Epidermal melanocyte (primary cell): ENCODE measurements around the gene TTLL13.

ENCODE experiments used
- DNase-seq: peaks from one replicate; pipeline ENCODE4 v3.0.0; 2011; ENCODE audit warnings: low spot score; ENCODE audit not compliant: insufficient read length

The TTLL13 gene, protein sequence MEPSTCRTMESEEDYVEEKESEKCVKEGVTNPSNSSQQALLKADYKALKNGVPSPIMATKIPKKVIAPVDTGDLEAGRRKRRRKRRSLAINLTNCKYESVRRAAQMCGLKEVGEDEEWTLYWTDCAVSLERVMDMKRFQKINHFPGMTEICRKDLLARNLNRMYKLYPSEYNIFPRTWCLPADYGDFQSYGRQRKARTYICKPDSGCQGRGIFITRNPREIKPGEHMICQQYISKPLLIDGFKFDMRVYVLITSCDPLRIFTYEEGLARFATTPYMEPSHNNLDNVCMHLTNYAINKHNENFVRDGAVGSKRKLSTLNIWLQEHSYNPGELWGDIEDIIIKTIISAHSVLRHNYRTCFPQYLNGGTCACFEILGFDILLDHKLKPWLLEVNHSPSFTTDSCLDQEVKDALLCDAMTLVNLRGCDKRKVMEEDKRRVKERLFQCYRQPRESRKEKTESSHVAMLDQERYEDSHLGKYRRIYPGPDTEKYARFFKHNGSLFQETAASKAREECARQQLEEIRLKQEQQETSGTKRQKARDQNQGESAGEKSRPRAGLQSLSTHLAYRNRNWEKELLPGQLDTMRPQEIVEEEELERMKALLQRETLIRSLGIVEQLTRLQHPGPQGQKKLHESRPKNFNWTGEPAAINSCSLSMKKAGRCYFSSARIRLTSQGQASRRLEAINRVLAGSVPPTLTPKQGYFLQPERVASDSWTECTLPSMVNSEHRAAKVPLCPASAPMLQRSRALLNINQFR

DNA sequence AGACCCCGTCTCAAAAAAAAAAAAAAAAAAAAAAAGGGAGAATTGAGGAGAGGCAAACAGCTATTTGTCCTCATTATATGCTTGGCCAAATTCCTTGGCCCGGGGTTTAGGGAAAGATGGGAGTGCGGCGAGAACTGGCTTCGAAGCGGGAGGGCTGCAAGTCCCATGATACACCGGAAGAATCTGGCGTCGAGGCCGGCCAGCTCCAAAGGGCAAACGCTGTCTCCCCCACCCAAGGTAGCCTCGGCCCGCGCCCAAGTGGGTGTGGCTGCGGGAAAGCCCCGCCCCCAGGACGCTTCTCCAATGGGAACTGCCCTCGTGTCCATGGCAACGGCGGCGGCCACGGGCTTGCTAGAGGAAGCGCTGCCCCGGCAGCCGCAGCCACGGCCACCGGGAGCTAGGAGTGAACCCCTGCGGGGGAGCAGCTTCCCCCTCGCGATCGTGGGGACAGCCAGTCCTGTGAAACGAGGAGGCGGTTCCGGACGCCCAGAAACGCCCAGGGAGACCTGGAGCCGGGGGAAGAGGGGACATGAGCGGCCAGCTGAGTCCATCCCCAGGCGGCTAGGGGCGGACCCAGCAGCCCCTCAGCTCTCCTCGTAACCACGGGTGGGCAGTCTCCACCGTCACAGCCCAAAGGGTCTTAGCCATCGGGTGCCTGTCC, at the start of gene TTLL13:
TSS of gene TTLL13 (plus strand) at position 354 of the 661 bp plus-strand sequence. CDS start 1,075 bp downstream, outside the sequence.
- DNase-seq, result peak; percentile 62

DNA sequence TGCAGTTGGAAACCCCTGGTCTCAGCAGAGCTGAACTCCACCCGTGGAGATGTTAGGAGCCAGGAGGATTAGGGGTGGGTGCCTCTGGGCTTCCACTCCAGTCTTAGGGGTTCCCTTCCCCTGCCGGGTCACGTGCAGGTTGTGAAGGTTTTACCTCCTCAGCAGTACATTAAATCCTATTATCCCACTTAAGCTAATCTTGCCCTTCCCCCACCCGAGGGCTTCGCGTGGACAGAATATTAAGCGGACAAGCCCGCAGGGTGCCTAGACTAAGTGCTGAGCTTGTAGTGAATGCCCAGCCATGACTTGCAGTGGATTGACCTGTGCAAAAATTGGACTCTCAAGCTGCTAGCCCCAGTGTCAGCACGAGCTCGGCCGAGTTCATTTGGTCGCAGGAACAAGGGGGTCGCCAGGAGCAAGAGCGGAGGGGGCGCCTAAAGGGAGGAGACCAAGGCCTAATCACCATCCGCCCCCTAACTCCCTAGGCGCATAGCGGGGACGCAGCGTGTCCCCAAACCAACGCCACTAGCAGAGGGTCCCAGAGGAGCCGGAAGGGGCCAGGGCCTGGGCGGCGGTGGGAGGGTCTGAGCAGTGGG, 48.7 kb upstream of the TTLL13 start:
- no peak for DNase-seq

DNA sequence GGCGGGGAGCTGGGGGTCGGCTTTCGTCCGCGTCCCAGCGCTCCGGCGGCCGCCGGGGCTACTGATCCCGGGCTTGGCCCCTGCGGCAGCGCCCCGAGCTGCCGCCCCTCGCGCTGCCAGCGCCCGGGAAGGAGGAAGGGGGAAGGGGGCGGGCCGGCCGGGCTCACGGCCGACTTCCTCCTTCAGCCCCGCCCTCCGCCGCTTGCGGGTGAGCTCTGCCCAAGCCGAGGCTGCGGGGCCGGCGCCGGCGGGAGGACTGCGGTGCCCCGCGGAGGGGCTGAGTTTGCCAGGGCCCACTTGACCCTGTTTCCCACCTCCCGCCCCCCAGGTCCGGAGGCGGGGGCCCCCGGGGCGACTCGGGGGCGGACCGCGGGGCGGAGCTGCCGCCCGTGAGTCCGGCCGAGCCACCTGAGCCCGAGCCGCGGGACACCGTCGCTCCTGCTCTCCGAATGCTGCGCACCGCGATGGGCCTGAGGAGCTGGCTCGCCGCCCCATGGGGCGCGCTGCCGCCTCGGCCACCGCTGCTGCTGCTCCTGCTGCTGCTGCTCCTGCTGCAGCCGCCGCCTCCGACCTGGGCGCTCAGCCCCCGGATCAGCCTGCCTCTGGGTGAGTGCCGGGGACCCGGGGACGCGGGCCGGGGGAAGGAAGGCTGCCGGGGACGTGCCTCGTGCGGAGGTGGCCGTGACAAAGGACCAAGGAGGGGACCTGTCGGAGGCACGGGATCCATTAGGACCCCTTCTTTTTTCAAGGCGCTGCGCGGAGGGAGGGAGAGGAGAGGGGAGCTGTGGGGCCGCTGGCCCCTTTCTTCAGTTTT, 48.0 kb upstream of the TTLL13 start, which contains the start of gene SEMA4B:
TSS of gene SEMA4B (plus strand) at position 201 of the 814 bp plus-strand sequence. CDS start at position 450, 249 bp downstream.
- peak; percentile 83 for DNase-seq

DNA sequence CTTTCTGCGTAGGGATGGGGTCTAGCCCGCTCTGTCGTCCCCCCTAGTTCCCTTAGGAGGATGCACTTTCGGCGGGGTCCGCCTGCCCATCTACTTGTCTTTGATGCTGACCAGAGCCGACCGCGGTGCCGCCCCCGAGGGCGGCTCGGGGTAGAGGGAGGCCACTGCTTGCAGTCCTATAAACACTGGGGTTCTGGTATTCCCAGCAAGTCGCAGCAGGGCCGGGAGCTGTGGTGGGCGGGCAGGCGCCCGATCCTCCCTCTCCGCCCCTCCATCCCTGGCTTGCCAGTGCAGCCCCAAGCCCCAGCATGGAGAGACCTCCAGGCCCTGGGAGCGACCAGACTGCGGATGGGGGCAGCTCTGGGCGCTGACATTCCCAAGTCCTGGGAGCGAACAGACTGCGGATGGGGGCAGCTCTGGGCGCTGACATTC, 47.4 kb upstream of the TTLL13 start:
- DNase-seq, result no peak

DNA sequence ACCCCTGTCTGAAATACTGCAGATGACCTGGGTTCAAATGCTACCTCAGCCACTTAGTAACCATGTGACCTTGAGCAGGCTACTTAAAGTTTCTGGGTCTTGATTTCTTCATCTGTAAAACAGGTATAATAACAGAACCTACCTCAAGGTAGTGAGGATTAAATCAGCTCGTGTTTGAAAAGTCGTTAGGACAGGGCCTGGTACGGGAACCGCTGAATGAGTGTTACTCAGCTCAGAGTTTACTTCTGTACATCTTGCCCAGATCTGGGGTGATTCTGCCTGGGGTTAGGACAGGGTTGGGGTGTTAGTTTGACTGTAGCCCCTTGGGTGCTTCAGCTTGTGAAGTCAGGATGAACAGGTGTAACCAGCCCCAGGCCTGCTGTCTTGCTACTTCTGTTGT, 46.4 kb upstream of the TTLL13 start:
- DNase-seq, result no peak

DNA sequence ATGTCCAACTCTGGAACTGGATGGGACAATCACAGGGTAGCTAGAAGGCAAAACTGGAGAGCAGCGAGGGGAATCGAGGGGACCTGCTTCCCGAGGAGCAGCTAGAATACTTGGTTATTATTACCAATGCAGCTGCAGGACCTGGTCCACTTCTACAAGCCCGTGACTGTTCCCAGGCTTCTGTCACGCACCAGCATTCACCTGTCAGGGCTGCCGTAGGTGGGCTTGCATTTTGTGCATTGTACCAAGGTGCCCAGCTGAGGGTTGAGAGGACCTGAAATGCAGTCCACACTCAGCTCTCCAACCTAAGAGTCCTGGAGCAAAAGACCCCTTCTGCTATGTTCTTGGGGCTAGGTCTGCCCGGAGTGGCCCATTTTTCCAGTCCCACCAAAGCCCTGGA, 45.9 kb upstream of the TTLL13 start:
- no peak for DNase-seq

DNA sequence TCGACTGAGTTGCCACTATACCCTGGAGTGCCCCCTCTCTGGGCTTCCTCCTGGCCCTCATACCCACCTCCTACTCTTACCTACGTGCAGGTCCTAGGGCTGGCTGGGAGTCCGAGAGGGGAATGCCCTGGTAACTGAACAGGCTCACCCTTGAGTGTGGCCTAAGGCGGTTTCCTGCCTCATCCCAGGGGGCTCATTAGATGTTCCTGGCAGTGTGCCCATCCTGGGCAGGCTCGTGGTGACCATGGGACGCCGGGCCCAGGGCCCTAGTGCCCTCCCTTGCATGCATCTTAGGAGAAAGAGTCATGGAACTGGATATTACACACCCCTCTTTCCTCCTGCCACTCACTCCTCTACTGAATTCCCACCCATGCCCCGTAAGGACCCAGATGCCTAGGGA, 45.4 kb upstream of the TTLL13 start:
- DNase-seq, result no peak

DNA sequence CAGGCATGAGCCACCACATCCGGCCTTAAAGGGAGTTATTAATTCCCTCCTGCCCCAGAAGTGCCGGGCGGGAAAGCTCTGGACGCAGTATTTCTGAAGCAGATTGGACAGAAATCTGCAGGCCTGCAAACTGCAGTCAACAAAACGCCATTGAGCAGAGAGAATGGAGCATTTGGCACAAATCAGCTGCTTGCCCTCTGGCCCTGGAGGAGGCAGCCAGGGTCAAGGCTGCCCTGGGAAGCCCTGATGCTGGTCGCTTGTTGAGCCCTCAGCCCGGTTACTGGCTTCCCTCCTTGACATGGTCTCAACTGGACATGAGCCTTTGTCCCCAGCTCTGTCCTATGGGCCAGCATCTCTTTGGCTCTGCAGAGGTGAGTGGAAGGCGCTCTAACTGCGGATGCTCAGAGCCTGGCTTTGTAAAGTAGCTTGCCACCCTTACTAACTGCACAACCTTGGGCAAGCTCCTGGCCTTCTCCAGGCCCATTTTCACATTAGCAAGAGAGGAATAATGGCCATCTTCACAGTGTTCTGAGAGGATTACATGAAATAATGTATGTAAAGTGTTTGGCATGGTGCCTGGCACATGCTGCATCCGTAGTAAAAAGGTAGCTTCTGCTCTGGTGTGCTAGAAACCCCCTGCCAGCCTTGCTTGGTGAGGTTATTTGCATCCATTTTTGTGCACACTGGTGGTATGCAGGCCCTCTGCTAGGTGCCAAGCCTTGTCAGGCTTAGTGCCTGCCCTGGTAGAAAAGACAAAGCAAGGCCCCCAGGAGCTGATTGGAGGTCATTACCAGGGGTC, 44.1 kb upstream of the TTLL13 start:
- no peak for DNase-seq

DNA sequence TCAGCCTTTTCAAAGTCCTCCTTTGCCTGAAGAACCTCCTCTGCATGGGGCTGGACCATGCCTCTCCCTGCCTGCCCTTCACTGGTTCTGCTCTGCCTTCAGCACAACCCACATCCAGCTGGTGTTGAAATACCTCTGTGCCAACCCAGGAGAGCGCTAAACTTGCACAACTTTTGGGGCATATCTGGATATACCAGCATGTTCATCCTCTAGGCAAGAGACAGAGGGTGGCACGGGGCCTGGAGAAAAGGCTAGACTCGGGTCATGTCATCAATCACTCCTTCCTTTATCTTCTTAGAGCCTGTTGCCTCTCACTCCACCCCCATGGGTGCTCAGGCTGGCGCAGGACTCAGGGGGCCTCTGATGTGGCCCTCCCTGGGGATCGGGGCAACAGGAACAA, 43.5 kb upstream of the TTLL13 start:
- DNase-seq, result no peak

DNA sequence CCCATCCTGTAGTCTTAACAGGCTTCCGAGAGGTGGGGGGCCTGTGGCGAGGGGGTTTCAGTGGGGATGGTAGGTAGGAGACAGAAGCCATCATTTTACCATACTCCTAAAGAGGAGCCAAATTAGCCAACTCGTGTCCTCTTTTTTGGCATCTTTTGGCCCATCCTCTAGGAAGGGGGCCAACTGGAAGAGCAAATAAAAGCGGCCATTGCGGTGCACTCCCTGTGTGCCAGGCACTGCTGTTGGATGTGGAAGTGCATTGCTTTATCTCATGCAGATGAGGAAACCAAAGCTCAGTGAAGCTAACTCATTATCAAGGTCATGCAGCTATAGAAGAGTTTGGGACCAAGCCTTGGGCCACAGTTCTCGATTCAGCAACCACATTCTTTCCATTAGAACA, 42.1 kb upstream of the TTLL13 start:
- no peak for DNase-seq

DNA sequence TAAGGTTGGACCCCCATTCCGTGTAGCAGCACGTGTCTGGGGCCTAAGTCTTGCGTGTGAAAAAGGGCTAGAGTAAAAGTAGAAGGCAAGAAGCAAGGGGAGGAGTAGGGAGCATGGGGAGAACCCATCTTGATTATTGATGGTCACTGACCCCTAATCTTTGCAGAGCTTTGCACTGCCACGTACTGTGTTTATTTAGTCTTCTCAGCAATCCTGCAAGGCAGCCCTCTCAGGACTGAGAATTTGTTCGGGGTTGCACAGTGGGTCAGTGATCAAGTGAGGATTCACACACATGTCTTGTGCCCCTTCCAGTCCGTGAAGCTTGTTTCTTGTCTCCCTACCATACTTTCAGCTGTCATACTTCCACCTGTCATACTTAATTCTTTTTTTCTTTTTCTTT, 41.0 kb upstream of the TTLL13 start:
- no peak for DNase-seq

DNA sequence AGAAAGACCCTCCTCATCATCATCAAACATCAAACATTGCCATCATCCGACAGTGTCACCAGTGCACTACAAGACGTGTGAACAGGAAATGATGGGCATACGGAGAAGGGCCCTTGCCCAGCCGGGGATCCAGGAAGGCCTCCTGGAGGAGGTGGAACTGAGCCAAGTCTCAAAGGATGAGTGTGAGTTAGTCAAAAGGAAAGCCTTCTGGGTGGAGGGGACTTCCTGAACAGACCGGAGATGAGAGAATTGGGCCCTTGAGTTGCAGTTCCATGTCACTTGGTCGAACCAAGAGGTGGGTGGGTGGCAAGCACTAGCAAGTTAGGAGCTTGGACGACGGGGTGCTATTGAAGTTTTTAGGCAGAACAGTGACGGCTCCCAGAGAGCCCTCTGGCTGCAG, 39.8 kb upstream of the TTLL13 start:
- no peak for DNase-seq

DNA sequence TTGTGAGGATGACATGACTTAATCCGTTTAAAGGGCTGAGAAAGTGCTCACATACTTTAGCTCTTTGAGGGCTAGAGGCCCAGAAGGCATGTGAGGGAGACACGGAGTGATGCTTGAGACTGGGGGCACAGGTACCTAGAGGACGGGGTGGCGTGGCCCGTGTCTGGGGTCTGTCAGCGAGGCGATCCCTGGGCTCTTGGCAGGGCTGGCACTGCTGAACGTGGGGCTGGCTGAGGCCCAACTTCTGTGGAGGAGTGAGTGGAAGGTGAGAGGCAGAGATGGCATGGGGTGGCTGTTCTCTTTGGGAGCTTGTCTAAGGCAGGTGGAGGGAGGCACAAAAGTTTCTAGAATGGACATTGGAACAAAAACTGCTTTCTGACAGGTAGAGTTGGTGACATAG, 38.8 kb upstream of the TTLL13 start:
- no peak for DNase-seq

DNA sequence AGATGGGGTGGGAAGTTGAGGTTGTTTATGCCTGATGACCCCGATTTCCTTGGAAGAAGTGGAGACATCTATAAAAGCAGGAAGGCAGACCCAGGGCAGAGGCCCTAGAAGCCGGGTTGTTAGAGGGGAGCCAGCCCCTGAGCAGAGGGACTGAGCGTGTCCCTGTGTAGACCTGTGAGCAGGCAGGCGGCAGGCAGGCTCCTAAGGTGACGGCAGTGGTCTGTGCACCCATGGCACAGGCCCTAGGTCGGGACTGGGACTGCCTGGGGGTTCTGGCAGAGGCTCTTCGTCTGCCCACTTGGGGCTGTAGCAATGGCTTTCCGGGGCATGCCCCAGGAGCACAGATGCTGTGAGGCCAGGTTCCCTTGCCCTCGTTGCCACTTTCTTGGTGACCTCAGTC, 38.3 kb upstream of the TTLL13 start:
- no peak for DNase-seq

DNA sequence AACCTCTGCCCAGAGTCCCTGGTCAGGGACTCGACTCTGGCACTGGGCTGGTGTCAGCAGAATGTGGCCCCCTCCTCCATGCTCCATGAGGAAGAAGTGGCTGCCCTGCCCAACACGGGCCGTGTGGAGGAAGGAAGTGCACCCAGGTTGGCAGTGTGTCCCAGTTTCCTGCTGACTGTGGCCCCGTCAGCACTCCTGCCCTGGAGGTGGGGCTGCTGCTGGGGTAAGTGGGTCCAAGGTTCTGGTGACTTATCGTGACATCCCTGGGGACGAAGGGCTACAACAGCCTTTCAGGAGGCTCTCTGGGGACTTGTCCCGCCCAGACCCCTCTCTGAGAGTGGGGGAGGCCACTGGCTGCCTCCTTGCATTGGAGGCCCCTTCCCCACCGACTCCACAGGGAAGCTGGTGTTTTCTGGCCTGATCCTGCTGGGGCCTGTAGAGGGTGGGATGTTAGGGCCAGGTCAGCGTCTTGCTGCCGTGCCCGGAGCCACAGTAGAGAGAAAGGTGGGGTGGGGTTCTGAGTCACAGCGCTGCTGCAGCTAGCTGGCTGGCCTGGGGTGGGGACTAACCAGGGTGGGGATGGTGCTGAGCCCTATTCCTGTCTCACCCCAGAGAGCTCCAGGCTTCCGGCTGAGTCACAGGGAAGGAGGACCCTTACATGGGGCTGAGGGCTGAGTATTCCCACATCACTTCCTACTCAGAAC, 37.8 kb upstream of the TTLL13 start:
- DNase-seq, result no peak

DNA sequence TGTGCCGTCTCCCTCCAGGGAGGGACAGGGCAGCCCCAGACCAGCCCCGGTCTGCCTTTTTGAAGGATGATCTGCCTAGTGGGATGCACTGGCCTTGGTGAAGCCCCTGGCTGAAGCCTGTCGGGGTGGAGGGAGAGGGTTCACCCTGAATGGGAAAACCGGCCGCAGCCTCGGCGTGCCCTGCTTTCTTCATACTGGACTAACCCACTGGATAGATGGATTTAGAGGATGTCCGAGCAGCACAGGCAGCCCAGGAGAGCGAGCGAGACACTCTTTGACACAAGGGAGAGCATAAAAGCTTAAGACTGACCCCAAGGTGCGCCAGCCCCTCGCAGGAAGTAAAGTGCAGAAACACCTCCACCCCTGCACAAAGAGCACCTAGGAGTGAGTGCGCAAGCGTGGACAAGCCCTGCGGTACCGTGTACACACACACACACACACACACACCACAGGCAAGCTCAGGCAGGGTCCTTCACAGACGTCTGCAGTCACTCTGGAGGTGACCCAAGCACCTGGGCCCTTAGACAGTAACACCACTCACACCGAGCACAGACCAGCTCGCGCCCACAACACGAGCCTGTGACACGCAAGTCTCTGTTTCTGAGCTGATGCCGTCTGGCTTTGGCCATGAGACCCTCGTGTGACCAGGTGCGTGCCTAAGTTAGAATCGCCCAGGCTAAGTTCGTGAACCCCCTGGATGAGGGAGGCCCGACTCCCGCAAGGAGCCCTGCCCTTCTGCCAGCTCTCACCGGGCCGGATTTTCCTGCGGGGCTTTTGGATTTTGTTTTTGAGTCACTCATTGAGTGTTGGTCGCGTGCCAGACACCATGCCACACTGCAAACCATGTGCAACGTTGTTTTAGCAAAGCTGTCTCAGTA, 36.9 kb upstream of the TTLL13 start:
- no peak for DNase-seq

DNA sequence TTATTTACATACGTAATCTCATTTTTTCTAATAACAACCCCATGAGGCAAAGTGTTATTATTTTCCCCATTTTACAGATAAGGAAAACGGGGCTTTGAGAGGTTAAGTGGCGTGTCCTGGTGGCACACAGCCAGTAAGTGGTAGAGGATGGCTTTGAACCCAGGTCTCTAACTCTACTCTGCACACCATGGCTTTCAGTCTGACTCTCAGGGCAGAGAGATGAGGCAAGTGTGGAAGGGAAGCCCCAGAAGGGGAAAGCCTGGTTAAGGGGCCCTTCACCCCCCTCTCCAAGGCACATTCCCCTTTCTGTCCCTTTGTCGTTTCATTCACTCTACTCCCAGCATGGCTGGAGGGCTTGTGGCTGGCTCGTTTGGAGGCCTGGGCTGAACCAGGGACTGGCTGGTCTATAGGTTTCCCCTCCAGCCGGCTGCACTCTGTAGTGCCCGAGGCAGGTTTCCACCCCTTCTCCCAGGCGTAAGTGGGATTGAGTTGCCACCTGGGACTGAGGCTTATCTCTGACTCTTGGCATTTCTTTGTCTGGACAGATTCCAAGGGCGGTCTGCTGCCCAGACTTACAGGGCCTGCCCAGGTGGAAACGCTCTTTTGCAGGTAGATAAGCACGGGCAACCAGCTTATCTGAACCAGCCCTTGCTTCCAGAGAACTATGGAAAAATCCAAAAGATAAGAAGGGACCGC, 36.1 kb upstream of the TTLL13 start:
- DNase-seq, result no peak

DNA sequence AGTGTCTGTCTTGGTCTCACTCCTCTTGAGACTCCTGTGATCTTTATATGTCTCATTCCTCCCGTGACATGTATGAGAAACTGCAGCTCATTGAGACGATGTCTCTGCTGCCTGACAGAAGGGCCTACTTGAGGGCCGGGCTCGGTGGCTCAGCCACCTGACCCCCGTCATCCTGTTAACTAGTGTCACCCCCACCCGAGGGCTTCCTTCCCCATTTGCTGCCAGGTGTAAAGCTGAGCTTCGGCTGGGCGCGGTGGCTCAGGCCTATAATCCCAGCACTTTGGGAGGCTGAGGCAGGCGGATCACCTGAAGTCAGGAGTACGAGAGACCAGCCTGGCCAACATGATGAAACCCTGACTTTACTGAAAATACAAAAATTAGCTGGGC, 35.5 kb upstream of the TTLL13 start:
- DNase-seq, result no peak
